Measurements from ENCODE around the gene CDA.

The CDA gene

GRCh38 chr1:20589331-20590278 lies 708 bp downstream of the CDA start:
- H3K9me3 ChIP-seq (ENCODE audit: low read length): peaks cover 3% of the 10 kb centered on the region
- peaks cover 9% of the 10 kb centered on the region for H3K4me1 ChIP-seq (ENCODE audit: insufficient read depth, low read length)
- no peaks in the 10 kb centered on the region for H3K36me3 ChIP-seq (ENCODE audit: insufficient read depth, low read length)
- H3K9ac ChIP-seq (ENCODE audit: low read length): no peak overlapping the region
- no peak overlapping the region for H3K27ac ChIP-seq (ENCODE audit: low read depth, low read length)
- H3K4me3 ChIP-seq (ENCODE audit: low read depth in 1 of 2, low read length in 2 of 2): no peak overlapping the region
- H3K27me3 ChIP-seq (ENCODE audit: control insufficient read depth in 1 of 2, insufficient read depth in 2 of 2, low read length in 2 of 2): peaks cover 6 to 22% of the 10 kb centered on the region in 2 donors

- Histone ChIP-seq H3K27me3 (ENCODE audit: control insufficient read depth in 1 of 2, insufficient read depth in 2 of 2, low read length in 2 of 2) (peaks cover 6 to 22% of the 10 kb centered on the region in 2 donors), H3K9me3 (ENCODE audit: low read length) (peaks cover 3% of the 10 kb centered on the region), H3K27ac (ENCODE audit: low read depth, low read length) (no peak overlapping the region), H3K9ac (ENCODE audit: low read length) (no peak overlapping the region), H3K4me3 (ENCODE audit: low read depth in 1 of 2, low read length in 2 of 2) (no peak overlapping the region), H3K4me1 (ENCODE audit: insufficient read depth, low read length) (peaks cover 9% of the 10 kb centered on the region), H3K36me3 (ENCODE audit: insufficient read depth, low read length) (no peaks in the 10 kb centered on the region)
These were observed 1.4 kb downstream of the CDA start for GRCh38 chr1:20590306-20590777.

GRCh38 chr1:20593756-20594155 lies 4.9 kb downstream of the CDA start:
- Histone ChIP-seq H3K27me3 (ENCODE audit: control insufficient read depth in 1 of 2, insufficient read depth in 2 of 2, low read length in 2 of 2) (peaks cover 2 to 14% of the 10 kb centered on the region in 2 donors), H3K27ac (ENCODE audit: low read depth, low read length) (no peak overlapping the region), H3K4me1 (ENCODE audit: insufficient read depth, low read length) (peaks cover 6% of the 10 kb centered on the region), H3K4me3 (ENCODE audit: low read depth in 1 of 2, low read length in 2 of 2) (no peak overlapping the region), H3K36me3 (ENCODE audit: insufficient read depth, low read length) (no peaks in the 10 kb centered on the region), H3K9me3 (ENCODE audit: low read length) (no peaks in the 10 kb centered on the region), H3K9ac (ENCODE audit: low read length) (no peak overlapping the region)

- H3K27me3 ChIP-seq (ENCODE audit: control insufficient read depth in 1 of 2, insufficient read depth in 2 of 2, low read length in 2 of 2): peaks cover 0 to 4% of the 10 kb centered on the region in 2 donors
- no peak overlapping the region for H3K27ac ChIP-seq (ENCODE audit: low read depth, low read length)
- no peak overlapping the region for H3K4me3 ChIP-seq (ENCODE audit: low read depth in 1 of 2, low read length in 2 of 2)
- no peaks in the 10 kb centered on the region for H3K9me3 ChIP-seq (ENCODE audit: low read length)
- H3K36me3 ChIP-seq (ENCODE audit: insufficient read depth, low read length): no peaks in the 10 kb centered on the region
- no peak overlapping the region for H3K9ac ChIP-seq (ENCODE audit: low read length)
- no peaks in the 10 kb centered on the region for H3K4me1 ChIP-seq (ENCODE audit: insufficient read depth, low read length)
These were observed 5.8 kb downstream of the CDA start for GRCh38 chr1:20594746-20595145.

- H3K4me3 ChIP-seq (ENCODE audit: low read depth in 1 of 2, low read length in 2 of 2): no peak overlapping the region
- H3K36me3 ChIP-seq (ENCODE audit: insufficient read depth, low read length): no peaks in the 10 kb centered on the region
- H3K4me1 ChIP-seq (ENCODE audit: insufficient read depth, low read length): no peaks in the 10 kb centered on the region
- no peak overlapping the region for H3K27ac ChIP-seq (ENCODE audit: low read depth, low read length)
- H3K27me3 ChIP-seq (ENCODE audit: control insufficient read depth in 1 of 2, insufficient read depth in 2 of 2, low read length in 2 of 2): no peaks in the 10 kb centered on the region
- no peaks in the 10 kb centered on the region for H3K9me3 ChIP-seq (ENCODE audit: low read length)
- no peak overlapping the region for H3K9ac ChIP-seq (ENCODE audit: low read length)
These were observed 7.2 kb downstream of the CDA start for GRCh38 chr1:20596106-20596505.

- no peaks in the 10 kb centered on the region for H3K27me3 ChIP-seq (ENCODE audit: control insufficient read depth in 1 of 2, insufficient read depth in 2 of 2, low read length in 2 of 2)
- no peak overlapping the region for H3K27ac ChIP-seq (ENCODE audit: low read depth, low read length)
- H3K36me3 ChIP-seq (ENCODE audit: insufficient read depth, low read length): no peaks in the 10 kb centered on the region
- no peak overlapping the region for H3K4me3 ChIP-seq (ENCODE audit: low read depth in 1 of 2, low read length in 2 of 2)
- H3K9me3 ChIP-seq (ENCODE audit: low read length): no peaks in the 10 kb centered on the region
- H3K4me1 ChIP-seq (ENCODE audit: insufficient read depth, low read length): no peaks in the 10 kb centered on the region
- H3K9ac ChIP-seq (ENCODE audit: low read length): no peak overlapping the region
These were observed 8.8 kb downstream of the CDA start for GRCh38 chr1:20597650-20598049.

- Histone ChIP-seq H3K9ac (ENCODE audit: low read length) (no peak overlapping the region), H3K27me3 (ENCODE audit: control insufficient read depth in 1 of 2, insufficient read depth in 2 of 2, low read length in 2 of 2) (no peaks in the 10 kb centered on the region), H3K9me3 (ENCODE audit: low read length) (no peaks in the 10 kb centered on the region), H3K36me3 (ENCODE audit: insufficient read depth, low read length) (no peaks in the 10 kb centered on the region), H3K4me3 (ENCODE audit: low read depth in 1 of 2, low read length in 2 of 2) (no peak overlapping the region), H3K27ac (ENCODE audit: low read depth, low read length) (no peak overlapping the region), H3K4me1 (ENCODE audit: insufficient read depth, low read length) (no peaks in the 10 kb centered on the region)
These were observed 11.3 kb downstream of the CDA start for GRCh38 chr1:20600156-20600555.

GRCh38 chr1:20601129-20601825 lies 12.4 kb downstream of the CDA start:
- H3K27ac ChIP-seq (ENCODE audit: low read depth, low read length): no peak overlapping the region
- H3K36me3 ChIP-seq (ENCODE audit: insufficient read depth, low read length): no peaks in the 10 kb centered on the region
- no peak overlapping the region for H3K9ac ChIP-seq (ENCODE audit: low read length)
- no peak overlapping the region for H3K4me3 ChIP-seq (ENCODE audit: low read depth in 1 of 2, low read length in 2 of 2)
- H3K9me3 ChIP-seq (ENCODE audit: low read length): no peaks in the 10 kb centered on the region
- no peaks in the 10 kb centered on the region for H3K27me3 ChIP-seq (ENCODE audit: control insufficient read depth in 1 of 2, insufficient read depth in 2 of 2, low read length in 2 of 2)
- H3K4me1 ChIP-seq (ENCODE audit: insufficient read depth, low read length): no peaks in the 10 kb centered on the region

- Histone ChIP-seq H3K9me3 (ENCODE audit: low read length) (no peaks in the 10 kb centered on the region), H3K9ac (ENCODE audit: low read length) (no peak overlapping the region), H3K4me3 (ENCODE audit: low read depth in 1 of 2, low read length in 2 of 2) (no peak overlapping the region), H3K27ac (ENCODE audit: low read depth, low read length) (no peak overlapping the region), H3K36me3 (ENCODE audit: insufficient read depth, low read length) (no peaks in the 10 kb centered on the region), H3K4me1 (ENCODE audit: insufficient read depth, low read length) (no peaks in the 10 kb centered on the region), H3K27me3 (ENCODE audit: control insufficient read depth in 1 of 2, insufficient read depth in 2 of 2, low read length in 2 of 2) (no peaks in the 10 kb centered on the region)
These were observed 14.1 kb downstream of the CDA start for GRCh38 chr1:20602851-20603450.

GRCh38 chr1:20603504-20604464 lies 14.9 kb downstream of the CDA start:
- no peaks in the 10 kb centered on the region for H3K27me3 ChIP-seq (ENCODE audit: control insufficient read depth in 1 of 2, insufficient read depth in 2 of 2, low read length in 2 of 2)
- no peaks in the 10 kb centered on the region for H3K36me3 ChIP-seq (ENCODE audit: insufficient read depth, low read length)
- no peak overlapping the region for H3K4me3 ChIP-seq (ENCODE audit: low read depth in 1 of 2, low read length in 2 of 2)
- no peaks in the 10 kb centered on the region for H3K9me3 ChIP-seq (ENCODE audit: low read length)
- no peaks in the 10 kb centered on the region for H3K4me1 ChIP-seq (ENCODE audit: insufficient read depth, low read length)
- H3K27ac ChIP-seq (ENCODE audit: low read depth, low read length): no peak overlapping the region
- H3K9ac ChIP-seq (ENCODE audit: low read length): no peak overlapping the region

Data from muscle layer of colon (tissue), 2 donors.